ENCODE results near the gene C9orf153.

The C9orf153 gene

DNA sequence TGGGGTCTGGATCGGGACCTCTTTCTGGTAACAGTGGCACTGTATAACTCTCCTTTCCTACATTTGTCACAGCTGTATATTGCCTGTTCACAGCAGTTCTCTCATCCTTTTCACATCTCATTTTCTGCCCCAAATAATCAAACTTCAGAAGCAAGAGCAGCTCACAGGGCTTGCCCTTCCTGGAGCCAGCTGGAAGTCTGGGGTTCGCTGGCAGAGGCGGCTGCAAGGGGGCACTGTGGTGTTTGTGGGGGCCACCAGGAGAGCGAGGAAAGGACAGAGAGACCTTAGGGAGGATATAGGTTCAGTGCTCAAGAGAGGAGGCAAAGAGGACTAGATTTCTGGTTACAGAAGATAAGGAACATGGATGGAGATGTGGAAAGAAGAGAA is 75.3 kb downstream of the C9orf153 start:
- Histone ChIP-seq H4K8ac (ENCODE audit: low read depth, low read length) (no peak overlapping the region), H3K4ac (ENCODE audit: low read depth, low read length) (no peak overlapping the region), H3K4me3 (ENCODE audit: low read length) (no peak overlapping the region), H3K56ac (ENCODE audit: low read length) (no peak overlapping the region), H3K23ac (ENCODE audit: low read length) (no peak overlapping the region), H2AK5ac (ENCODE audit: low read length) (no peak overlapping the region), H3K9ac (ENCODE audit: low read length) (no peak overlapping the region), H3K27ac (ENCODE audit: low read depth, low read length) (no peak overlapping the region), H2BK15ac (replicated peaks; ENCODE audit: low read depth) (no peak overlapping the region), H3K36me3 (ENCODE audit: control insufficient read depth, insufficient read depth, low read length) (no peaks in the 10 kb centered on the region), H3K4me1 (ENCODE audit: control insufficient read depth, low read depth, low read length) (no peaks in the 10 kb centered on the region), H3K4me2 (ENCODE audit: low read length) (no peak overlapping the region), H3K27me3 (ENCODE audit: insufficient read depth, low read length, poor library complexity) (no peaks in the 10 kb centered on the region), H3K18ac (ENCODE audit: low read length) (no peak overlapping the region), H3K79me1 (ENCODE audit: low read length) (no peaks in the 10 kb centered on the region), H2BK5ac (ENCODE audit: low read length) (no peak overlapping the region), H4K5ac (ENCODE audit: low read length) (no peak overlapping the region), H3K79me2 (ENCODE audit: control insufficient read depth, insufficient read depth, low read length) (no peaks in the 10 kb centered on the region), H2BK120ac (ENCODE audit: low read depth, low read length) (no peak overlapping the region)
- WGBS (ENCODE audit: extremely low coverage, insufficient coverage, low lambda C conversion rate), result no CpG with 5 or more reads among the region's 4 CpGs
- DNase-seq, result no peak

DNA sequence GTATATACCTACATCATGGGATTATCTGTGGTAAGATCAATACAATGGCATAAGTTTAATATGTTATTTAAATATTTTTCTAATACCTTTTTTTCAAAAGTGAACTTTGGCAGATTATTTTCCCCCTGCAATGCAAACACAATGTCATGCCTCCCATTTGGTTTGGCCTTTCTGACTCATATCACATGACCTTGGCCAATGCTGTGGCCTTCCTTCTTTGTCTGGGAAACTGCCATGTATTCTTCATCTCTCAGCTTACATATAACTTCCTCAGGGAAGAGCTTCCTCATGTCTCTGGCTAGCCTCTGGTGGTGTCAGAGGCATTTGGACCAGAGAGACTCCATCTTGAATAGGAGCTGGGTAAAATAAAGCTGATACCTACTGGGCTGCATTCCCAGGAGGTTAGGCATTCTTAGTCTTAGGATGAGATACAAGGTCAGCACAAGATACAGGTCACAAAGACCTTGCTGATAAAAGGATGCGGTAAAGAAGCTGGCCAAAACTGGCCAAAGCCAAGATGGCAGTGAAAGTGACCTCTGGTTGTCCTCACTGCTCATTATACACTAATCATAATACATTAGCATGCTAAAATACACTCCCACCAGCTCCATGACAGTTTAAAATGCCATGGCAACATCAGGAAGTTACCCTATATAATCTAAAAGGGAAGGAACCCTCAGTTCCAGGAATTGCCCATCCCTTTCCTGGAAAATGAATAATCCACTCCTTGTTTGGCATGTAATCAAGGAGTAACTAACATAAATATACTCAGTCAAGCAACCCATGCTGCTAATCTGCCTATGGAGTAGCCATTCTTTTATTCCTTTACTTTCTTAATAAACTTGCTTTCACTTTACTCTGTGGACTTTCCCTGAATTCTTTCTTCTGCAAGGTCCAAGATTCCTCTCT is 76.0 kb downstream of the C9orf153 start:
- Histone ChIP-seq H3K23ac (ENCODE audit: low read length) (no peak overlapping the region), H3K9ac (ENCODE audit: low read length) (no peak overlapping the region), H3K79me2 (ENCODE audit: control insufficient read depth, insufficient read depth, low read length) (no peaks in the 10 kb centered on the region), H3K27me3 (ENCODE audit: insufficient read depth, low read length, poor library complexity) (no peaks in the 10 kb centered on the region), H3K4me1 (ENCODE audit: control insufficient read depth, low read depth, low read length) (no peaks in the 10 kb centered on the region), H2BK15ac (replicated peaks; ENCODE audit: low read depth) (no peak overlapping the region), H3K4me3 (ENCODE audit: low read length) (no peak overlapping the region), H4K5ac (ENCODE audit: low read length) (no peak overlapping the region), H4K8ac (ENCODE audit: low read depth, low read length) (no peak overlapping the region), H3K56ac (ENCODE audit: low read length) (no peak overlapping the region), H3K36me3 (ENCODE audit: control insufficient read depth, insufficient read depth, low read length) (no peaks in the 10 kb centered on the region), H3K79me1 (ENCODE audit: low read length) (no peaks in the 10 kb centered on the region), H3K4ac (ENCODE audit: low read depth, low read length) (no peak overlapping the region), H2BK120ac (ENCODE audit: low read depth, low read length) (no peak overlapping the region), H2BK5ac (ENCODE audit: low read length) (no peak overlapping the region), H3K4me2 (ENCODE audit: low read length) (no peak overlapping the region), H3K18ac (ENCODE audit: low read length) (no peak overlapping the region), H2AK5ac (ENCODE audit: low read length) (no peak overlapping the region), H3K27ac (ENCODE audit: low read depth, low read length) (no peak overlapping the region)
- DNase-seq, result no peak
- WGBS (ENCODE audit: extremely low coverage, insufficient coverage, low lambda C conversion rate), result no CpG with 5 or more reads among the region's 1 CpG

DNA sequence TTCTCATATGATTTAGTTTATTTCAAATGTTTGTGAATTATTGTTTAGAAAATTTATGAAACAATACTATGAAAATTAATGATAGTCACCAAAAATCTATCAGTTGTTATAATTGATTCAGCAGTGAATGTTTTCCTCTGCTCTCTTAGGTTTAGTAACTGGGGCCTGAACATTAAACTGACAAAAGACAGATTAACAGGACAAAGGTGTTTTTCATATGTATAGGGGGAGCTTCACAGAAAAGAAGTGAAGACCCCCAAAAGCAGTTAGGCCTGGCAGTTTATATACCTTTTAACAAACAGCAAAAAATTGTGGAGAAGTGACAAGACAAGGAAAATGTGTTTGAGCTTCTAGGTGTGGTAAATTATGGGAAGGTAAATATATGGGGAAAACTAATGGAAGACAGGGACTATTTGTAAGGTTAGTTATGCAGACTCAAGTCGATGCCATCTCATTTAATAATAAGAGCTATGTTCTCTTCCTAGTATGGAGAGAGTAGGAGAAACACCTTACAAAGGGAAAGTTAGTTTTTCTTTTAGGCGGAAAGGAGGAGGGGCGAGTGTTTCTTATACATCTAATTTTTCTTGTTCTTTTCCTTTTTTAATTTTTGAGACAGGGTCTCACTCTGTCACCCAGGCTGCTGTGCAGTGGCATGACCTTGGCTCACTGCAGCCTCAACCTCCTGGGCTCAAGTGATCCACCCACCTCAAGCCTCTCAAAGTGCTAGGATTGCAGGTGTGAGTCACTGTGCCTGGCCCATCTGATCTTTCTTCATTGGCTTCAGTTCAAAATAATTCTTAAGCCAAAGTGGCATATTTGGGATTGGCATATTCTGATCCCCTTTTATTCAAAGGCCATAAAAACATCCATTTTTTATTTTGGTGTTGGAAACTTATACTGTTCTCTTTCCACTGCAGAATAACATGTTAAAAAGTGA is 77.8 kb downstream of the C9orf153 start:
- H3K4me2 ChIP-seq (ENCODE audit: low read length), result no peak overlapping the region
- H3K4me3 ChIP-seq (ENCODE audit: low read length), result no peak overlapping the region
- H2BK120ac ChIP-seq (ENCODE audit: low read depth, low read length), result no peak overlapping the region
- no peak overlapping the region for H3K56ac ChIP-seq (ENCODE audit: low read length)
- no peak overlapping the region for H2BK5ac ChIP-seq (ENCODE audit: low read length)
- no peak overlapping the region for H3K9ac ChIP-seq (ENCODE audit: low read length)
- no peaks in the 10 kb centered on the region for H3K36me3 ChIP-seq (ENCODE audit: control insufficient read depth, insufficient read depth, low read length)
- H3K27ac ChIP-seq (ENCODE audit: low read depth, low read length), result no peak overlapping the region
- H4K5ac ChIP-seq (ENCODE audit: low read length), result no peak overlapping the region
- H3K18ac ChIP-seq (ENCODE audit: low read length), result no peak overlapping the region
- no peaks in the 10 kb centered on the region for H3K79me1 ChIP-seq (ENCODE audit: low read length)
- no peaks in the 10 kb centered on the region for H3K79me2 ChIP-seq (ENCODE audit: control insufficient read depth, insufficient read depth, low read length)
- no CpG with 5 or more reads among the region's 3 CpGs for WGBS (ENCODE audit: extremely low coverage, insufficient coverage, low lambda C conversion rate)
- DNase-seq, result no peak
- no peak overlapping the region for H2AK5ac ChIP-seq (ENCODE audit: low read length)
- no peak overlapping the region for H3K4ac ChIP-seq (ENCODE audit: low read depth, low read length)
- H4K8ac ChIP-seq (ENCODE audit: low read depth, low read length), result no peak overlapping the region
- no peaks in the 10 kb centered on the region for H3K4me1 ChIP-seq (ENCODE audit: control insufficient read depth, low read depth, low read length)
- no peak overlapping the region for H2BK15ac ChIP-seq (replicated peaks; ENCODE audit: low read depth)
- no peaks in the 10 kb centered on the region for H3K27me3 ChIP-seq (ENCODE audit: insufficient read depth, low read length, poor library complexity)
- H3K23ac ChIP-seq (ENCODE audit: low read length), result no peak overlapping the region

DNA sequence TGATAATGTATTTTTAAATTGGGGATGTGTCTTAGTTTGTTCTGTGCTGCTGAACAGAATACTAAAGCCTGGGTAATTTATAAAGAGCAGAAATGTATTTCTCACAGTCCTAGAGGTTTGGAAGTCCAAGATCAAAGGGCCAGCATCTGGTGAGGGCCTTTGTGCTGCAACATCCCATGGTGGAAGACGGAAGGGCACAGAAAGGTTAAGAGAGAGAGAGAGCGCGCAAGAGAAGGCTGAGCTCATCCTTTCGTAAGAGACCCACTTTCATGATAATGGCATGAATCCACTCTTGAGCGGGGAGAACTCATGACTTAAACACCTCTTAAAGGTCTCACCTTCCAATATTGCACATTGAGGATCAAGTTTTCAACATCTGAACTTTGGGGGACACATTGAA is 81.0 kb downstream of the C9orf153 start:
- Histone ChIP-seq H2AK5ac (ENCODE audit: low read length) (no peak overlapping the region), H3K56ac (ENCODE audit: low read length) (no peak overlapping the region), H3K4me3 (ENCODE audit: low read length) (no peak overlapping the region), H2BK5ac (ENCODE audit: low read length) (no peak overlapping the region), H3K27ac (ENCODE audit: low read depth, low read length) (no peak overlapping the region), H4K8ac (ENCODE audit: low read depth, low read length) (no peak overlapping the region), H3K79me1 (ENCODE audit: low read length) (no peaks in the 10 kb centered on the region), H2BK120ac (ENCODE audit: low read depth, low read length) (no peak overlapping the region), H3K36me3 (ENCODE audit: control insufficient read depth, insufficient read depth, low read length) (no peaks in the 10 kb centered on the region), H4K5ac (ENCODE audit: low read length) (no peak overlapping the region), H2BK15ac (replicated peaks; ENCODE audit: low read depth) (no peak overlapping the region), H3K4ac (ENCODE audit: low read depth, low read length) (no peak overlapping the region), H3K79me2 (ENCODE audit: control insufficient read depth, insufficient read depth, low read length) (no peaks in the 10 kb centered on the region), H3K27me3 (ENCODE audit: insufficient read depth, low read length, poor library complexity) (no peaks in the 10 kb centered on the region), H3K4me1 (ENCODE audit: control insufficient read depth, low read depth, low read length) (no peaks in the 10 kb centered on the region), H3K18ac (ENCODE audit: low read length) (no peak overlapping the region), H3K9ac (ENCODE audit: low read length) (no peak overlapping the region), H3K4me2 (ENCODE audit: low read length) (no peak overlapping the region), H3K23ac (ENCODE audit: low read length) (no peak overlapping the region)
- WGBS (ENCODE audit: extremely low coverage, insufficient coverage, low lambda C conversion rate), result no CpG with 5 or more reads among the region's 5 CpGs
- DNase-seq, result no peak

DNA sequence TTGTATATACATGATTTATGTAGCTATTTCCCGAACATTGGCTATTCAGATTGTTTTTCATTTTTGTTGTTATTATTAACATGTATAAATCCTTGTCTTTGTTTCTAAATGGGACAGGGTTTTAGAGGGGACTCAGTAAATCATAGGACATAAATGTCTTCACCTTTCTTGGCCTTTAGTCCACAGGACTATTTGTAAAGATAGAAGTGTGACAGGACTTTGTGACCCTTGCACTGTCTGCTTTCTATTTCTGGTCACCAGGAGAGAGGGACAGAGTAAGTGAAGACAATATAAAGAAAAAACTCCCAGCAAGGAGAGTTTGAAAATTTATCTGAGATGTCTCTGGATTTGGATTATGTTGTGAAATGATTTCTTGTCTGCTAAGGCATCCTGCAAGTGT is 81.5 kb downstream of the C9orf153 start:
- Histone ChIP-seq H3K23ac (ENCODE audit: low read length) (no peak overlapping the region), H2BK15ac (replicated peaks; ENCODE audit: low read depth) (no peak overlapping the region), H4K5ac (ENCODE audit: low read length) (no peak overlapping the region), H3K4me1 (ENCODE audit: control insufficient read depth, low read depth, low read length) (no peaks in the 10 kb centered on the region), H3K18ac (ENCODE audit: low read length) (no peak overlapping the region), H3K27me3 (ENCODE audit: insufficient read depth, low read length, poor library complexity) (no peaks in the 10 kb centered on the region), H2AK5ac (ENCODE audit: low read length) (no peak overlapping the region), H3K4me2 (ENCODE audit: low read length) (no peak overlapping the region), H2BK120ac (ENCODE audit: low read depth, low read length) (no peak overlapping the region), H2BK5ac (ENCODE audit: low read length) (no peak overlapping the region), H3K9ac (ENCODE audit: low read length) (no peak overlapping the region), H3K36me3 (ENCODE audit: control insufficient read depth, insufficient read depth, low read length) (no peaks in the 10 kb centered on the region), H3K4me3 (ENCODE audit: low read length) (no peak overlapping the region), H4K8ac (ENCODE audit: low read depth, low read length) (no peak overlapping the region), H3K4ac (ENCODE audit: low read depth, low read length) (no peak overlapping the region), H3K56ac (ENCODE audit: low read length) (no peak overlapping the region), H3K27ac (ENCODE audit: low read depth, low read length) (no peak overlapping the region), H3K79me1 (ENCODE audit: low read length) (no peaks in the 10 kb centered on the region), H3K79me2 (ENCODE audit: control insufficient read depth, insufficient read depth, low read length) (no peaks in the 10 kb centered on the region)
- WGBS (ENCODE audit: extremely low coverage, insufficient coverage, low lambda C conversion rate), result no CpG with 5 or more reads among the region's 1 CpG
- DNase-seq, result no peak

Measured in mesendoderm (in vitro differentiated cells).